Activated naive CD4-positive, alpha-beta T cell treated with anti-CD3 and anti-CD28 coated beads, Interleukin-2, amount 50 U/mL, for 16 hours (primary cell): ENCODE measurements around the gene CFAP97D1.

ENCODE experiments used
- DNase-seq: peaks from one replicate; pipeline ENCODE4 v3.0.0-alpha.2; 2020

The CFAP97D1 gene

DNA sequence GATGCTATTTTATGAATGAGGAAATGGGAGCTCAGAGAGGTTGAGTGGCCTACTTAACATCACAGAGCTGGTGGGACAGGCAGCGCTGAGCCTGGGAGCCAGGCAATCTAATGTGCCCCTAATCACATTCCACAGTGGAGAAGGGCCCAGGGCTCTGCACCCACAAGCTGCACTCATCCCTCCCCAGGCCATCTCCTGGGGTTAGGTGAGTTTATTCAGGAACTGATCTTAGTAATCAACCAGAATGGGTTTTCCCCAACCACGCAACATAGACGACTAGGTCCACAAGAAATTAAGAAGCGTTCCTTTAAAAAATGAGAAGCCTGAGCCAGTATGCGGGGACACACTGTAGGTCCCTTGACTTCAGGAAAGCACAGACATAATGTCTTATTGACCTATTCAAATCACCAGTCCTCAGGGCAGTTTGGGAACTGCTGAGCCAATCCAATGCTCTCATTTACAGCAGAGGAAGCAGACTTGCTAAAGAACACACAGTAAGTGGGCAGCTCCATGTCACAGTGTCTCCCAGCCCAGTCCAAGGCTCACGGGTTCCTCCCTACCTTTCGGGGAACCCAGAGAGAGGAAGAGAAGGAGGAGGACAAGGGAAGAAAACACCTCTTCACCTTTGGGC is 50.4 kb downstream of the CFAP97D1 start:
- no peak for DNase-seq

DNA sequence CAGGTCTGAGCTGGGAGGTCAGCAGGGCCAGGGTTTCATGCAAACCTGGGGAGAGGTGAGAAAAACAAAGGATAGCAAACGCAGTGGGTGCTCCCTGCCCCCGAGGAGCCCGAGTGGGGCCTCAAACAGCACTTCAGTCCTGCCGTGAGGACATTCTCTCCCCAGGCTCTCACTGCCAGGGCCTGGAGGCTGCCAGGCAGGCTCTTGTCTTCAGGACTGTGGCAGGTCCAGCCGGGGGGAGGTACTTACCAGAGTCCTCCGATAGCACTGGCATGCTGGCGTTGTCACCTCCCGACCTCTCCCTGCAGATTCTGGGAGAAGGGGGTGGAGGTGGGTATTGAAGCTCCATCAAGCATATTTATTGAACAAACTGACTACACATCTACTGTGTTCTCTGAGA is 51.4 kb downstream of the CFAP97D1 start:
- no peak for DNase-seq

DNA sequence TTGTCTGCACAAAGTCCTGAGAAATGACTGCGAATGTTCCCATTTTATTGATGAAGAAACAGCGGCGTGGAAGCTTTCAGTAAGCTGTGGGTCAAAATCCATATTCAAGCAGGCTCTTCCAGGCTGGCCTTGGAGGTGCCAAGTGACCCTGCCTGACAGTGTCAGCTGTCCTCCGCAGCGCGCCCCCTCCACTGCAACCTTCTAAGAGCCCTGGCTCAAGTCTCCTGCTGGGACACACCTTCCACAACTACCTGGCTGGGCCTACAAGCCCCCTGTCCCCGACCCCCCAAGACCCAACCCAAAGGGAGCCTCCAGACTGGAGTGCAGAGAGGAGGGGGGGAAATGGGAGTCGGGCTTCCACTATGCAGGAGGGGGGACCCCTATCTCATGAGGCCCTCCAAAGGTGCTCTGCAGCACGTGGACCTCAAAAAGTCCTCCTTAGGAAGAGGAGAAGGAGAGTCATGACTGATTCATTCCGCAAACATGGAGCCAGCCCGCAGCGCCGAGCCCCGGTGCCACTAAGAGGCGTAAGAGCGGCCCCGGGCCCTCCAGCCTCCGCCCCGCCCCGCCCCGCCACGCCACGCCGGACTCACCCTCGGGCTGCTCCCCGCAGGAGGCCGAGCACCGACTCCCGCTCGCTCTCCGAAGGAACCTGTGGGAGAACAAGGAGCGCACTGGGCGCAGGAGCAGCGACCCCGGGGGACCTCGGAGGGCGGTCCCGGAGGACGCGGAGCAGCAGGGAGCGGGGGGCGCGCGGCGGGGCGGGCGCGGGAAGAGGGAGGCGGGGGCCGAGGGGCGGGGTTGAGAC is 52.1 kb downstream of the CFAP97D1 start:
- DNase-seq: peak; percentile 17

DNA sequence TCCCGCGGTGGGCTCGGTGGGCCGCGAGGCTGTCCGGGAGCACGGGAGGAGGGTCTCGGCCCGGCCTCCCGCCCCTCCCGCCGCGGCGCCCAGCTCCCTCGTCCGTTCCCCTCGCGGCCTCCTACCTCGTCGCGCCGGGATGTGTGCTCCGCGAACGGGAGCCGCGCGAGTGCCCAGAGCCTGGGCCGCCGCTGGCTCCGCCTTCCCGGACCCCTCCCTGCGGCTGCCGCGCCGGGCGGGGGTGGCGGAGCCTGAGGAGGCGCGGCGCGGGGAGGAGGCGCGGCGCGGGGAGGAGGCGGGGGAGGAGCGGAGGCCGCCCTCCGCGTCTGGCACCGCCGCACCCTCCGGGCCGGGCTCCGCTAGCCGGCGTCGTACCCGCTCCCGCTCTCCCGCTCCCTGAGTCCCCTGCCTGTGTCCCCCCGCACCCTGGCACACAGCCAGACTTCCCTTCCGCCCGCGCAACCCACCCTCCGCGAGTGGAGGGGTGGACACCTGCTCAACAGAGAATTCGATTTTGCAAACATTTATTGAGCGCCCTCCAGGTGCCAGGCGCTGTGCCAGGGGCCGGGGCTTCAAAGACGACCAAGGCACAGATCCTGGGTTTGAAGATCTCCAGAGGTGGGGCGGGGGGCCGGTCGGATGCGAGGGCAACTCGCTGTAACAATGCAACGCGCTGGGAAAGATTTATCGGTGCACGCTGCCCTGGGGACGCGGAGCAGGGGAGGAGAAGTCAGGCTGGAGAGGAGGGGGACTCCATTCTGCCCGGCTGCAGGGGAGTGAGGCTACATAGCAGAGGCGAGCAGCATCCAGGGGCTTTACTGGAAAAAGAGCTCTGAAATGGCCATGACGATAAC is 53.0 kb downstream of the CFAP97D1 start, which contains the start of gene MPP3:
Gene MPP3, minus strand, starts transcription at position 171 of the 854 bp plus-strand sequence. CDS start 1,240 bp downstream, outside the sequence.
- DNase-seq: peak; percentile 65

DNA sequence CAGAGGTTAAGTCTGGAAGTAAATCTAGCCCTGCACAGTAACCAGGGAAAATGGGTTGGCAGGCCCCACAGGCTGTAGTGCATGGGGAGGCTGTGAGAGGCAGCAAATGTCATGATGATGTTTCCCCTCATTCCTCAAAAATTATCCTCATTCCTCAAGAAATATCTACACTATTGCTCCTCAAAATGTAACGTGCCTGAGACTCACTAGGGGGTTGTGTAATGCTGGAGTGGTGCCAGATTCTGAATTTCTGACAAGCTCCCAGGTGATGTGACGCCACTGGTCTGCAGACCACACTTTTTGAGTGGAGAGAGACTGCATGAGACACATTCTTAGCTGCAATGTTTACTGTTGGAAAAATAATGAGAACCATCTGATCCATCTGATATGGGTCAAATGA is 53.9 kb downstream of the CFAP97D1 start:
- DNase-seq: no peak
